ENCODE measurements around the gene PAPOLB. TPM values are rescaled to one million over a fixed set of nuclear protein-coding genes. Genes with fewer than 3 reads are reported as not detected.
"Not testable (repeated sequence)": the region's sequence is repeated elsewhere in the genome, so short reads cannot be mapped to it uniquely, and the experiment has no call there.

PAPOLB gene
- polyA plus RNA-seq, 3 donors = not detected

GRCh38 chr7:4894482-4894881, 32.7 kb upstream of the PAPOLB start:
- Mint-ChIP-seq H3K27me3 (ENCODE audit: low read depth in 3 of 3) (peaks cover 0 to 15% (median 7%) of the 10 kb centered on the region in 3 donors), H3K9me3 (peaks cover 18 to 34% (median 27%) of the 10 kb centered on the region in 7 donors), H3K36me3 (no peaks in the 10 kb centered on the region), H3K4me1 (no peaks in the 10 kb centered on the region), H3K4me3 (no peak overlapping the region), H3K27ac (no peak overlapping the region)
- no peak overlapping the region for H3K4me2 ChIP-seq (replicated peaks; ENCODE audit: extremely low read depth, low read length, poor library complexity, severe bottlenecking)
- intact Hi-C loops (cut with micrococcal nuclease) = no loop called here
- no peaks in the 10 kb centered on the region for H3K79me2 ChIP-seq (ENCODE audit: insufficient read depth, low read length)
- H3K9me3 ChIP-seq (replicated peaks in 1 of 2; ENCODE audit: control insufficient read depth in 1 of 2, insufficient read depth in 1 of 2, low read length in 2 of 2) = peaks cover 8 to 19% of the 10 kb centered on the region in 2 donors
- WGBS (ENCODE audit: insufficient coverage) = 95% methylated on average over 7 of the region's 9 CpGs
- no peak for TF ChIP-seq CTCF (IDR thresholded peaks at IDR 0.05)
- H3K27me3 ChIP-seq (ENCODE audit: control insufficient read depth in 2 of 2, insufficient read depth in 2 of 2, low read length in 2 of 2) = no peaks in the 10 kb centered on the region
- H3K36me3 ChIP-seq (replicated peaks in 1 of 2; ENCODE audit: control insufficient read depth in 1 of 2, insufficient read depth in 2 of 2, low read length in 2 of 2) = no peaks in the 10 kb centered on the region
- H3K4me3 ChIP-seq (replicated peaks in 1 of 3; ENCODE audit: low read depth in 2 of 3, low read length in 3 of 3) = no peak overlapping the region
- no peak for DNase-seq
- H3K4me1 ChIP-seq (ENCODE audit: control insufficient read depth in 1 of 2, insufficient read depth in 2 of 2, low read length in 2 of 2) = no peaks in the 10 kb centered on the region
- H3K9ac ChIP-seq (ENCODE audit: insufficient read depth, low read length, poor library complexity, severe bottlenecking) = no peak overlapping the region
- H3K27ac ChIP-seq (ENCODE audit: low read depth in 1 of 2, low read length in 2 of 2) = no peak overlapping the region
- H4K20me1 ChIP-seq (ENCODE audit: insufficient read depth, low read length) = no peaks in the 10 kb centered on the region
- H2AFZ ChIP-seq (ENCODE audit: insufficient read depth, low read depth, low read length, poor library complexity, severe bottlenecking) = no peak overlapping the region

GRCh38 chr7:4893929-4894475, 32.2 kb upstream of the PAPOLB start:
- Mint-ChIP-seq H3K4me3 (no peak overlapping the region), H3K4me1 (no peaks in the 10 kb centered on the region), H3K9me3 (peaks cover 18 to 34% (median 27%) of the 10 kb centered on the region in 7 donors), H3K27ac (no peak overlapping the region), H3K36me3 (no peaks in the 10 kb centered on the region), H3K27me3 (ENCODE audit: low read depth in 3 of 3) (peaks cover 0 to 15% (median 10%) of the 10 kb centered on the region in 3 donors)
- Histone ChIP-seq H3K4me1 (ENCODE audit: control insufficient read depth in 1 of 2, insufficient read depth in 2 of 2, low read length in 2 of 2) (no peaks in the 10 kb centered on the region), H3K79me2 (ENCODE audit: insufficient read depth, low read length) (no peaks in the 10 kb centered on the region), H3K9ac (ENCODE audit: insufficient read depth, low read length, poor library complexity, severe bottlenecking) (no peak overlapping the region), H2AFZ (ENCODE audit: insufficient read depth, low read depth, low read length, poor library complexity, severe bottlenecking) (no peak overlapping the region), H3K9me3 (replicated peaks in 1 of 2; ENCODE audit: control insufficient read depth in 1 of 2, insufficient read depth in 1 of 2, low read length in 2 of 2) (peaks cover 8 to 19% of the 10 kb centered on the region in 2 donors), H3K27me3 (ENCODE audit: control insufficient read depth in 2 of 2, insufficient read depth in 2 of 2, low read length in 2 of 2) (no peaks in the 10 kb centered on the region), H4K20me1 (ENCODE audit: insufficient read depth, low read length) (no peaks in the 10 kb centered on the region), H3K4me2 (replicated peaks; ENCODE audit: extremely low read depth, low read length, poor library complexity, severe bottlenecking) (no peak overlapping the region), H3K36me3 (replicated peaks in 1 of 2; ENCODE audit: control insufficient read depth in 1 of 2, insufficient read depth in 2 of 2, low read length in 2 of 2) (no peaks in the 10 kb centered on the region), H3K27ac (ENCODE audit: low read depth in 1 of 2, low read length in 2 of 2) (no peak overlapping the region), H3K4me3 (replicated peaks in 1 of 3; ENCODE audit: low read depth in 2 of 3, low read length in 3 of 3) (no peak overlapping the region)
- intact Hi-C loops (cut with micrococcal nuclease) = no loop called here
- 91% methylated on average over 6 of the region's 8 CpGs for WGBS (ENCODE audit: insufficient coverage)
- no peak for TF ChIP-seq CTCF (IDR thresholded peaks at IDR 0.05)
- no peak for DNase-seq

- H2AFZ ChIP-seq (ENCODE audit: insufficient read depth, low read depth, low read length, poor library complexity, severe bottlenecking); H3K27me3 ChIP-seq (ENCODE audit: control insufficient read depth in 2 of 2, insufficient read depth in 2 of 2, low read length in 2 of 2); H3K4me3 Mint-ChIP-seq; H3K9ac ChIP-seq (ENCODE audit: insufficient read depth, low read length, poor library complexity, severe bottlenecking); H3K4me1 ChIP-seq (ENCODE audit: control insufficient read depth in 1 of 2, insufficient read depth in 2 of 2, low read length in 2 of 2); H3K4me2 ChIP-seq (replicated peaks; ENCODE audit: extremely low read depth, low read length, poor library complexity, severe bottlenecking); H3K79me2 ChIP-seq (ENCODE audit: insufficient read depth, low read length); H3K36me3 ChIP-seq (replicated peaks in 1 of 2; ENCODE audit: control insufficient read depth in 1 of 2, insufficient read depth in 2 of 2, low read length in 2 of 2); H3K4me3 ChIP-seq (replicated peaks in 1 of 3; ENCODE audit: low read depth in 2 of 3, low read length in 3 of 3); H4K20me1 ChIP-seq (ENCODE audit: insufficient read depth, low read length); H3K36me3 Mint-ChIP-seq; DNase-seq; H3K27ac ChIP-seq (ENCODE audit: low read depth in 1 of 2, low read length in 2 of 2); intact Hi-C loops (cut with micrococcal nuclease); H3K4me1 Mint-ChIP-seq: not testable (repeated sequence)
- peak overlapping the region in 1 of 7 donors; percentile 68 for H3K27ac Mint-ChIP-seq
- H3K27me3 Mint-ChIP-seq (ENCODE audit: low read depth in 3 of 3) = peaks cover 0 to 15% (median 14%) of the 10 kb centered on the region in 3 donors
- H3K9me3 Mint-ChIP-seq = peaks cover 15 to 29% (median 23%) of the 10 kb centered on the region in 7 donors
- 67% methylated on average over 1 of the region's 4 CpGs for WGBS (ENCODE audit: insufficient coverage)
- H3K9me3 ChIP-seq (replicated peaks in 1 of 2; ENCODE audit: control insufficient read depth in 1 of 2, insufficient read depth in 1 of 2, low read length in 2 of 2) = peaks cover 8 to 19% of the 10 kb centered on the region in 2 donors
Observed at GRCh38 chr7:4893188-4893587, 31.4 kb upstream of the PAPOLB start.
